Body of pancreas (tissue), 4 donors: ENCODE results near the gene NCK1. TPM values are rescaled to one million over a fixed set of nuclear protein-coding genes. Genes with fewer than 3 reads are reported as not detected.

Experiments
- ATAC-seq: fragments of 150-250 bp; one replicate; pipeline ENCODE4 v1.9.1; 2016
- DNase-seq, 4 donors: peaks; one replicate each; pipeline ENCODE4 v3.0.0-alpha.2; 2019
- H3K27ac ChIP-seq, 4 donors: fragments of 200-600 bp; sonication (generic); 1 replicate in 3 of 4; 2 replicates in 1 of 4; pipeline versions ENCODE4 v1.5.1 to v1.6.1; 2016 to 2019; ENCODE audit warnings: mild to moderate bottlenecking in 1 of 4, mixed read lengths in 1 of 4, moderate library complexity in 1 of 4
- H3K27me3 ChIP-seq, 2 donors: fragments of 200-600 bp; sonication (generic); one replicate each; pipeline ENCODE4 v1.6.0; 2016; ENCODE audit warnings: mild to moderate bottlenecking in 1 of 2
- H3K36me3 ChIP-seq, 2 donors: fragments of 200-600 bp; sonication (generic); replicated peaks in 1 of 2; 2 replicates each; pipeline ENCODE4 v1.5.1; 2016; ENCODE audit warnings: low read depth in 2 of 2; ENCODE audit not compliant: insufficient read depth in 1 of 2
- H3K4me1 ChIP-seq: fragments of 200-600 bp; sonication (generic); one replicate; pipeline ENCODE4 v1.6.0; 2016
- H3K4me3 ChIP-seq, 2 donors: fragments of 200-600 bp; sonication (generic); 1 replicate in 1 of 2; 2 replicates in 1 of 2; pipeline ENCODE4 v1.5.1; 2016 to 2019
- H3K9me3 ChIP-seq, 3 donors: fragments of 200-600 bp; sonication (generic); 1 replicate in 2 of 3; 2 replicates in 1 of 3; pipeline ENCODE4 v1.5.1; 2016
- CTCF ChIP-seq, 7 experiments: fragments of 450-650 bp in 4 of 7; fragments of 200-600 bp in 3 of 7; sonication (generic) in 3 of 7; IDR thresholded peaks; one replicate each; pipeline ENCODE4 v1.5.1; 2016 to 2019; ENCODE audit warnings: antibody characterized with exemption in 7 of 7
- POLR2A ChIP-seq, 3 donors: fragments of 450-650 bp; IDR thresholded peaks; one replicate each; pipeline ENCODE4 v1.6.1; 2016; ENCODE audit warnings: antibody characterized with exemption in 3 of 3, mild to moderate bottlenecking in 2 of 3
- WGBS, 2 donors: methylation state at CpG; one replicate each; pipeline ENCODE4 v1.1.5; 2017; 5-methylcytosine and 5-hydroxymethylcytosine counted together
- intact Hi-C: fragments of 100-400 bp; cut with DNase I; formaldehyde crosslinking; loops from one replicate; pipeline ENCODE4 v1.15.1; 2023
- total RNA-seq, 2 donors: library from RNA; depleted of rRNA; stranded (reverse); fragments of >200 nt; gene quantifications; one replicate each; pipeline ENCODE4 v1.1.0, GENCODE V29; 2016

NCK1 gene
- total RNA-seq, 2 donors from 2014 or later = 19.4 to 20.0 TPM

DNA sequence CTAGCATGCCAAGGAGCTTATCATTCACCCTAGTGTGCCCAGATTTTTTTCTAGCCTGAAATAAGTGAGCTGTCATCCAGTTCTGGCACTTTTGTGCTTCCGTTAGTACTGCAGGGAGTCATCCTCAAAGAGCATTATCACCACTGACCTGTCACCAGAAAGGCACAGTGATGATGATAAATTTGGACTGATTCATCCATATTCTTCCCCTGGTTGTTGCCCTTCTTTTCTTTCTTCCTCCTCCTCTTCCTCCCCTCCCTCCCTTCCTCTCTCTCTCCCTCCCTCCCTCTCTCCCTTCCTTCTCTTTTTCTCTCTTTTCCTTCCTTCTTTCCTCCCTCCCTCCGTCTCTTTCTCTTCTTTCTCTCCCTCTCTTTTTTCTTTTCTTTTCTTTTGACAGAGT lies 21.8 kb upstream of the NCK1 start:
- no peak for TF ChIP-seq CTCF (IDR thresholded peaks at IDR 0.05)
- no peak for TF ChIP-seq POLR2A (IDR thresholded peaks at IDR 0.05)
- H3K27me3 ChIP-seq = no peaks in the 10 kb centered on the region
- no peak overlapping the region for H3K27ac ChIP-seq
- no peak for ATAC-seq
- intact Hi-C loops = no loop called here
- WGBS, 2 donors = 85 to 97% methylated on average over 2 of the region's 2 CpGs
- no peak for DNase-seq
- H3K9me3 ChIP-seq = no peaks in the 10 kb centered on the region
- H3K4me1 ChIP-seq = peaks cover 7% of the 10 kb centered on the region
- H3K36me3 ChIP-seq = no peaks in the 10 kb centered on the region
- no peak overlapping the region for H3K4me3 ChIP-seq

DNA sequence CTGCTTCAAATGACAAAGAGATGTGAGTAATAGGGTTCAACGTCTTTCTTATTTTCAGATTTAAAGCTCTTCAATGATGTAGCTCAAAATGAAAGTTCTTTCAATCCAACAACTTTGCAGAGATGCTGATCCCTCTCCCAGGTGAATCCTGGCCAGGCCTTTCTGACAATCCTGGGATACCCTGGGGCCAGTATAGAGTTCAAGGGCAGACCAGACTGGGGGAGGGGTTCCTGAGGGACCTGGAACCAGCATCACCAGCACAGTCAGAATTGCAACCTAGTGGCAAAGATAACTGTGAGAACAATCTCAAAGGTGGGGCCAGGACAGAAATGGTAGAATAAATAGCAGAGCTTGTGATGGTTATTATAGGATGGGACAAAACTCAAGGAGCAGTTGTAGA lies 19.7 kb upstream of the NCK1 start:
- no peak overlapping the region for H3K27ac ChIP-seq
- no peak overlapping the region for H3K4me3 ChIP-seq
- no peak for TF ChIP-seq CTCF (IDR thresholded peaks at IDR 0.05)
- no peaks in the 10 kb centered on the region for H3K36me3 ChIP-seq
- no peak for ATAC-seq
- H3K9me3 ChIP-seq = no peaks in the 10 kb centered on the region
- WGBS, 2 donors = 91 to 94% methylated on average over 1 of the region's 1 CpG
- H3K27me3 ChIP-seq = no peaks in the 10 kb centered on the region
- no peak for DNase-seq
- H3K4me1 ChIP-seq = no peaks in the 10 kb centered on the region
- intact Hi-C loops = no loop called here

- Histone ChIP-seq H3K27ac (no peak overlapping the region), H3K36me3 (no peaks in the 10 kb centered on the region), H3K9me3 (no peaks in the 10 kb centered on the region), H3K27me3 (no peaks in the 10 kb centered on the region), H3K4me3 (no peak overlapping the region), H3K4me1 (no peaks in the 10 kb centered on the region)
- intact Hi-C loops = no loop called here
- DNase-seq (no peak), ATAC-seq (no peak)
- 88 to 94% methylated on average over 1 of the region's 1 CpG for WGBS, 2 donors
- TF ChIP-seq CTCF (IDR thresholded peaks at IDR 0.05) (no peak), POLR2A (IDR thresholded peaks at IDR 0.05) (no peak)
These were observed 17.3 kb upstream of the NCK1 start for GRCh38 chr3:136844724-136845123.

DNA sequence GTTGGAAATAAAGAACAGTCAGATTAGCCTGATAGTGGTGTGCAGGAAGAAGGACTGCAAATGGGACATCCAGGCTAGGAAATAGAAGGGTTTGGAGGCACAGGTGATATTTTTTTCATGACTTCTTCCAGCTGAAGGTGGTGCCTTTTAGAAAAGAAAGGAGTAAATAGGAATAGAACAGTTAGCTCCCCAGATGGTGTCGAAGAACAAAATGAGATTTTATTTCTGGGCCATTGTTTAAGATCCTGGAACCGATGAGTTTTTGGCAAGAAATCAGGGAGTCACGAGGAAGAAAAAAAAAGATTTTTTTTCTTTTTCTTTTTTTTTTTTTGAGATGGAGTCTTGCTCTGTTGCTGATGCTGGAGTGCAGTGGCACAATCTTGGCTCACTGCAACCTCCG lies 9.8 kb upstream of the NCK1 start:
- Histone ChIP-seq H3K9me3 (no peaks in the 10 kb centered on the region), H3K27ac (no peak overlapping the region), H3K36me3 (no peaks in the 10 kb centered on the region), H3K4me1 (no peaks in the 10 kb centered on the region), H3K27me3 (no peaks in the 10 kb centered on the region), H3K4me3 (no peak overlapping the region)
- DNase-seq (no peak), ATAC-seq (no peak)
- 79 to 83% methylated on average over 4 of the region's 4 CpGs for whole genome bisulfite sequencing, 2 donors
- TF ChIP-seq POLR2A (IDR thresholded peaks at IDR 0.05) (no peak), CTCF (IDR thresholded peaks at IDR 0.05) (no peak)
- intact Hi-C loops = no loop called here

- peaks cover 19% of the 10 kb centered on the region for H3K4me1 ChIP-seq
- TF ChIP-seq CTCF (IDR thresholded peaks at IDR 0.05) (no peak), POLR2A (IDR thresholded peaks at IDR 0.05) (no peak)
- H3K9me3 ChIP-seq = no peaks in the 10 kb centered on the region
- no peak overlapping the region for H3K27ac ChIP-seq
- DNase-seq = no peak
- H3K27me3 ChIP-seq = no peaks in the 10 kb centered on the region
- H3K36me3 ChIP-seq = no peaks in the 10 kb centered on the region
- intact Hi-C loops = no loop called here
- no peak overlapping the region for H3K4me3 ChIP-seq
- ATAC-seq = no peak
These were observed 5.3 kb upstream of the NCK1 start for GRCh38 chr3:136856665-136857064.
